ENCODE results near the gene ACTL10.
"Not testable (repeated sequence)": the region's sequence is repeated elsewhere in the genome, so short reads cannot be mapped to it uniquely, and the experiment has no call there.

Gene ACTL10

DNA sequence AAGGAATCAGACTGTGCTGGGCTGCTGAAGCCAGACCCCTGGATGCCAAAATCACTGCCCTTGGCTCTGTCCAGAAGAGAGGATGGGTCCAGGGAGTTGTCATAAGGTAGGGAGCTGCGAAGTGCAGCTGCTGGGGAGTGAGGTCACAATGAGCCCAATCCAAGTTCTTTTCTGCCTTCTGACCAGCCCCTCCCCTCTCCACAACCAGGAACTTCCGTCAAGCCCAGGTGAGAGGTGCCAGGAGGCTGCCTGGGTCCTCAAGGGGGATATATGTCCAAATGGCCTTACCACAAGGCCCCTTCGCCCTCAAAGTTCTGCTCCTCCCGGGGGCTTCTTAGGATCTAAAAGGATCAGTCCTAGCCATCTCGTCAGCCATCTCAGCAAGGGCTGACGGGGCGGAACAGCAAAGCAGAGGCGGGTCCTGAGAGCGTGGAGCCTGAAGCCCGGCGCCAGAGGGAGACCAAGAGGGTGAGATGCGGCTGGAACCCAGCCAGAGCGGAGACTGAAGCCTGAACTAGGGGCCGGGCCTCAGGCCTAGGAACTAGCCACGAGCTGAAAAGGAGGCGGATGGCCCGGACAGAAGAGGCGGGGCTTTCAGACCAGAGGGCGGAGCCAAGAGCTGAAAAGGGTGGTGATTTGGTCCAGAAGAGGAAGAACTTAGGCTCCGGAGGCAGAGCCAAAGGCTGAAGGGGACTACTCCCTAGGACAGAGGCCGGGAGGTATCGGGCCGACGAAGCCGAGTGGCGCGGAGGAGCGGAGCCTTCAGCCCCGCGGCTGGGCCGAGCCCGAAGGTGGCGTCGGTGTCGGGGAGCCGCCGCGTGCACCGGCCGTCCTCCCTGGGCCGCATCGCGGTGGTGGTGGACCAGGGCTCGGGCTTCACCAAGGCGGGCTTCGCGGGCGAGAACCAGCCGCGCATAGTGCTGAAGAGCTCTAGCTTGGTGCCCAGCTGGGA, at the start of gene ACTL10:
Gene ACTL10, plus strand, starts transcription at position 651 of the 952 bp plus-strand sequence. CDS start 555 bp downstream, outside the sequence.
- intact Hi-C loops (cut with DNase I): loop anchor here (5.0 kb wide), 2 partner anchors 66 to 209 kb away; partner anchors contain the start of gene ZNF341
- peak; percentile 85 to 98 (median 91) for DNase-seq

DNA sequence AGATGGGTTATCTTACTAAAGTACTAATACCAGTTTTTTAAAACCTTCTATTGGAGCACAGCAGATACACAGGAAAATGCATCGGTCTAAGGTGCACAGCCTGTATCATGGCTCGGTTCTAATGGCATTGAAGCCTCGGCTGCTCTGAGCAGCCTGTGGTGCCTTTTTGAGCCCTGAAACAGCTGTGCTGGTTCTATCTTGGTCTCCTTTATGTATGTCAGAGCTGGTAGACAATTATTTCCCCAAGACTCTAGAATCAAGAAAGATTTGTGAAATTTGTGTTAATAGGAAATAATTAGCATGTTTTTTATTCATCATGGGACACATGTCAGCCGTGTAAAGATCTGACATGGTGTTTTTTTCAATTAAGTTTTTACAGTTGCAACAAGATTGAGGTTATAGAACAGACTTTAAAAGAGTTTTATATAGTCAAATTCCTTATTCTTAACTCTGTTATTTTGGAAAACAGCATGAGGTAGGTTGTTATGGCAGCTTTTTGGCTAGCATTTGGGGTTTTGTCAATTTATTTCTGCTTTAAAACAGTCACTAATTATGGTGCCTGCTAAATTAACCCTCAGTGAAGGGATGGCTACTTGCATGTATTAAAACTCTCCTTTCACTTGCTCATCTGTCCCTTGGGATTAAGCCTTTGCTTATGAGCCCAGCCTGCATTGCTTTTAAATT, 44.9 kb upstream of the ACTL10 start:
- DNase-seq: no peak
- intact Hi-C loops (cut with DNase I): no loop called here

DNA sequence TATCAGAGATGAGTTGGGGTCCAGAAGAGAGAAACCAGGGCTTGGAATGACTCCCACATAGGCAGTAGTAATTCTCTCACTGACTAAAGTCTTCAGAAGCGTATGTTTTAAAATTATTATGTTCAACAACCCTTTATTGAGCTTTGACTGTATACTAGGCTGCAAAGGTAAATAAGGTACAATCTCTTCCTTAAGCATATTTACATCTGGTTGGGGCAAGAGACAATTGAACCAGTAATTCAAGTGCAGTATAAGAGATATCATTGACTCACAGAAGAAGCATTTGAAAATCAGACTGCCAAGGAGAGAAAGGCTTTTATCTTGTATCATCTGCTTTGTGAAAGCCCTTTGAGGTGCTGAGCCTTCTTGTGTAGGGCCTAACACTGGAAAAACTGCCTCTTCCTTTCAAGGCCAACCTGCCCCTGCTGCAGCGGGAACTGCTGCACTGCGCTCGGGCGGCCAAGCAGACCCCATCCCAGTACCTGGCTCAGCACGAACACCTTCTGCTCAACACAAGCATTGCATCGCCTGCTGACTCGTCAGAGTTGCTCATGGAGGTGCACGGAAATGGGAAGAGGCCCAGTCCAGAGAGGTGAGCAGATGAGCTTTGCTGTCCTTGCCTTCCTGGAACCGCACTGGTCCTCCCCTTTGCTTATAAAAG, 43.9 kb upstream of the ACTL10 start:
- DNase-seq: no peak
- intact Hi-C loops (cut with DNase I): no loop called here

DNA sequence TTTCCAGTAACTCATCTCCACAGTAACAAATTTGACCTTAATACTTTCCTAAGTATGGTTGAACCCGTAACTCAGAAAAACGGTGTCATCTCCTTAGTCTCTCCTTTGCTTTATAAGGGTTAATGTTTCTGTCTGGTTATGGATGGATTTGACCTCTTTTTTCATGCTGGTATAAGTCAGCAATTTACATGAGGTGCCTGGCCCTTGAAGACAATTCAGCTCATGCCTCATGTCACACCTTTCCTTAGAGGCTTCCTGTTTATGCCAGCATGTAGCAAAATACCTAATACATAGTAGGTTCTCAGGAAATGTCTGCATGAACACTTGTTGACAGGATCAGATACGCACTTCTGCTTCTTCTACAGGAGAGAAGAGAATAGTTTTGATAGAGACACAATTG, 42.3 kb upstream of the ACTL10 start:
- no peak for DNase-seq
- intact Hi-C loops (cut with DNase I): no loop called here

DNA sequence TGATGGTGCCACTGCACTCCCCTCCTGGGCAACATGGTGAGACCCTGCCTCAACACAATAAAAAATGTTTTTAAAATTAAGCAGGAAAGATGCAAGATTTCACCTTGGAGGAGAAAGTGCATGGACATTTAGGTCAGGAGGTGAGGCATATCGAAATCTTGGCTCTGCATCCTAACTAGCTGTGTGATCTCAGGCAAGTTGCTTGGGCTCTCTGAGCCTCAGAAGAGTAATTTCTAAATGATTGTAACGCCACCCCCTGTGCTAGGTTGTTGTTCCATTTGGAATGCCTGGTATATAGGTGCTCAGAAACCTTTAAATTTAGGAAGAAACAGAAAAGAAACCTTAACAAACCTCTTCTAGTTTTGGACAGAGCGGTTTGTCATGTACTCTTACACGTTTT, 40.6 kb upstream of the ACTL10 start:
- intact Hi-C loops (cut with DNase I): no loop called here
- no peak for DNase-seq

DNA sequence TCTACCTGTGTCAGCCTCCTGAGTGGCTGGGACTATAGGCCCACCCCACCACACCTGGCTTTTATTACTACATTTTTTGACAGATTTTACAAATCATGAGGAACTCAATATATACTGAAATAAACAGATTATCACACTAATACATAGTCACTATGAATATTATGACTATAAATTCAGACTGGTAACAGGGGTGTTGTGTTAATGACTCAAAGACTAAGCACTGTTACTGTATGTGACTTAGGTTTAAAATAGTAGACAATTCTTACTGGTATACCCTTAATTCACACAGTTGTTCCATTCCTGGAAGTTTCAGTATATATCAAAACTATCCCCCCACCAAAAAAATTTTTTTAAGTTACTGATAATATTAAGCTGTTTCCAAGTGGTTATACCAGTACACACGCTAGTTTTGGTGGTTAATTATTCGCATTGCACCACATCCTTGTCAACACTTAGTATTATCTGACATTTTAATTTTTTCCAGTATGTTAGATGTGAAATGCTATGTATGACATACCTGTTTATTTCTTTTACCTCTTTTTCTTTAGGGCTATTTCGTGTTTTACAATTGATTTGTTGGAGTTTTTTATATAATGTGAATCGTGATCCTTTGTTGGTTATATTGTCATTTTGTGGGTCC, 39.0 kb upstream of the ACTL10 start:
- intact Hi-C loops (cut with DNase I): no loop called here
- no peak for DNase-seq

DNA sequence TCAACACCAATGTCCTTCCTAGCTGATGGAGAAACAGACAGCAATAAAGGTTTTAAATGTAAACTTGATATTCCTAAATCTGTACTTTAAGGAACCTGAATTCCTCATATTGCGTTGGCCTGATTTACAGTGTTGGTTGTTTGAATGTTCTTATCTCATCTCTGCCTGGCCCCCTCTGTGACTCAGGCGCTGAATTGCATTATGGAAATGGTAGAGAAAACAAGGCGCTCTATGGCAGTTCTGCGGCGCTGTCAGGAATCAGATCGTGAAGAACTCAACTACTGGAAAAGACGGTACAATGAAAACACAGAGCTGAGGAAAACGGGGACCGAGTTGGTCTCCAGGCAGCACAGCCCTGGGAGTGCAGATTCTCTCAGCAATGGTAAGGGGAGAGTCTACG, 37.2 kb upstream of the ACTL10 start:
- no peak for DNase-seq
- intact Hi-C loops (cut with DNase I): no loop called here

DNA sequence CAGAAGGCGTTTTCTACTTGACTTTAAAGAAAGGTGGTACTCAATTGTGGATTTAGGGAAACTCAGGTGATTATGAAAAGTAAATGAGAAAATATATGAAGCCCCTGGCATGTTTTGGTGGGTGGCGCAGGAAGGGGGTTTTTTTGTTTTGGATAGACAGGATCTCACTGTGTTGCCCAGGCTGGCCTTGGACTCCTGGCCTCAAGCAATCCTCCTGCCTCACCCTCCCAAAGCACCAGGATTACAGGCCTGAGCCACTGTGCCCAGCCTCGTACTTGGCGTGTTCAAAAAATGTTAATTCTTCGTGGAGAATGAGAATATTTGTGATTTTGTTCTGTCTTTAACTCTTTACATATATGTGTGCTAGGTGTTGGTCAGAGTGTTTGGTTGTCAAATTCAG, 36.8 kb upstream of the ACTL10 start:
- DNase-seq: no peak
- intact Hi-C loops (cut with DNase I): no loop called here

DNA sequence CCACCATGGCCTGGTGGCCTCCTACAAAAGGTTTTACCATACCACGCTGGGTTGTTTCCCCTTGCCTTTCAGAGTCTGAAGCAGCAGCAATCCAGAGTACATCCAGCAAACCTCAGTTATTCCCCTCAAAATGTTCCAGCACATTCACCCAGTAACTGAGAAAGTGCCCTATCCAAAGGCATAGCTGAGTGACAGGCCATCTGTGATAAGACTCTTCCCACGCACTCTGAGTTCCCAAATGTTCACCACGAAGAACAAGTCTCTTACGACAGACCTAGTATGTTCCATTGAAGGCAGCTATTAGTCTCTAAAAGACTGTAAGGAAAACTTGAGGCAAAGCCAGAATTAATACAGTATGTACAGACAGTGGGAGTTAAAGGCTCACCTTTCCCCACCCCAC, 36.2 kb upstream of the ACTL10 start:
- intact Hi-C loops (cut with DNase I): no loop called here
- DNase-seq: no peak

DNA sequence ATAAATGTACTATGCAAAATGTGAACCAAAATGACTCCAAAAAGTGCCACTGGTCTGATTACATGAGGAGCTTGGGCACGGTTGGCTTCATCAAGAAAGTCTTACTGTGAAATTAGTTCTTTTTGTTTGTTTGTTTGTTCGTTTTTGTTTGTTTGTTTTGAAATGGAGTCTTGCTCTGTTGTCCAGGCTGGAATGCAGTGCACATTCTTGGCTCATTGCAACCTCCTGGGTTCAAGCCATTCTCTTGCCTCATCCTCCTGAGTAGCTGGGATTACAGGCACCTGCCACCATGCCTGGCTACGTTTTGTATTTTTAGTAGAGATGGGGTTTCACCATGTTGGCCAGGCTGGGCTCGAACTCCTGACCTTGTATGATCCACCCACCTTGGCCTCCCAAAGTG, 34.8 kb upstream of the ACTL10 start:
- intact Hi-C loops (cut with DNase I); DNase-seq: not testable (repeated sequence)

DNA sequence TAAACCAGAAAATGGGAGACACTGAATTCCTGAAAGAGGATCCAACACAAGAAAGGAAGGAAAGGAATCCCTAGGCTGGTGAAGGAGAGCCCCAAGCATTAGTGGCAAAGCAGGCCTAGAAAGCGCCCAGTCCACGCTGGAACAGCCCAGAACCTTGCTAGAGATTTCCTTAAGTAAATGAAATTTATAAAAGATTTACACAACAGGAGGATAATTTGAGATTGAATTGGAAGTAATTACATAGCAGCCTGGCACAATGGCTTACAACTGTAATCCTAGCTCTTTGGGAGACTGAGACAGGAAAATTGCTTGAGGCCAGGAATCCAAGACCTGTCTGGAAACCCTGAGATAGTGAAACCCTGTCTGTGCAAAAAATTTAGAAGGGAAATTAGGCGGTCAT, 31.4 kb upstream of the ACTL10 start:
- intact Hi-C loops (cut with DNase I): no loop called here
- no peak for DNase-seq

DNA sequence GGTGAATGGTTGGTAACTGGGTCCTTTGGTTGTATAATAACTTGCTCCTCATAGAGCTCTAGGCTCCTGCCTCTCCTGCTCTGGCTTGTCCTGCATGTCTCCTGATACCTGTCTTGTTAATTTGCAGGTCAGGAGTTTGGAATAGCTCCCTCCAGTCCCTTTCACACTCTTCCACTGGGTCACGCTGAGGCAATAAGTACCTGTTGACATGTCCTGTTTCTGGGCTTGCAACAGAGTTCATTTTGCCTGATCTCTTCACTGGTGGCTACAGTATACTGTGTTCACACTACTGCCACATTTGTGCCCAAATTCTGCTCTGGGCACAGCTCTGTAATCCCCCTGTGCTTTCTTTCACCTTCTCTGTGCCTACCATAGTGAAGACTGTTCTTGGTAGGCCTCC, 30.0 kb upstream of the ACTL10 start:
- DNase-seq: no peak
- intact Hi-C loops (cut with DNase I): no loop called here

DNA sequence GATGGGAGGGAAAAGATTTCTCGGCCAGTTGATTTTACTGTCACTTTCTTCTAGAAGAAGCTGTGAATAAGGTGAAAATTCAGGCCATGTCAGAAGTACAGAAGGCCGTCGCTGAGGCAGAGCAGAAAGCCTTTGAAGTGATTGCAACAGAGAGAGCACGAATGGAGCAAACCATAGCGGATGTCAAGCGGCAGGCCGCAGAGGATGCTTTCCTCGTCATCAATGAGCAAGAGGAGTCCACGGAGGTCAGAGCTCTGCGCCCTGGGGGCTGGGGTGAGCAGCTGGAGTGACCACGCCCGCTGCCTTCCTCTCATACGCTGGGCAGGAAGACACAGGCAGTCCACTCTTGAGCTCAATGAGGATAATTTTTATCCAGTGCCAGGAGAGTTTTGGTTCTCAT, 26.5 kb upstream of the ACTL10 start:
- no peak for DNase-seq
- intact Hi-C loops (cut with DNase I): no loop called here

DNA sequence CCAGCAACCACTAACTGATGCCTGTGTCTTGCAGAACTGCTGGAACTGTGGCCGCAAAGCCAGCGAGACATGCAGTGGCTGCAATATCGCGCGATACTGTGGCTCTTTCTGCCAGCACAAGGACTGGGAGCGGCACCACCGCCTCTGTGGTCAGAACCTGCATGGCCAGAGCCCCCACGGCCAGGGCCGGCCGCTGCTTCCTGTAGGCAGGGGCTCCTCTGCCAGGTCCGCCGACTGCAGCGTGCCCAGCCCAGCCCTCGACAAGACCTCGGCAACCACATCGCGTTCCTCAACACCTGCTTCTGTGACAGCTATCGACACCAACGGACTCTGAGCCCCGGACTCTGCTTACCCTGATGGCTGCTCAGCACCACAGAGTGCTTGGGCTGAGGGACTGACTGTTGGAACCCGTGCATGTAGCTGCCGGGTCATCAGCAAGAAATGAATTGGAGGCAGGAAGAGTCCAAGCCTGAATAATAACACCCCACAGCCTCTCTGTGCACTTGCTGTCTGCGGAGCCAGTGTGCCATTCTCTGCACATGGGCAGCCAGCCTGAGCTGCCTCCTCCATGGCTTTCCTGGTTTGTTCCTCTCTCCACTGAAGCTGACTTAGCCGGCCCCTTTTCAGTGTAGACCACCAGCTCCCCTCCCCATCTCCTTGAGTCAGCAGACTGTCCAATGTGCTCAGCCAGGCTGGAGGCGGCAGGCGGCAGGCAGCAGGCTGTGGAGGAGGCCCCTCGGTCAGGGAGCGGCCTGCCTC, 22.3 kb upstream of the ACTL10 start:
- DNase-seq: peak in 1 of 10 donors; percentile 78
- intact Hi-C loops (cut with DNase I): no loop called here

DNA sequence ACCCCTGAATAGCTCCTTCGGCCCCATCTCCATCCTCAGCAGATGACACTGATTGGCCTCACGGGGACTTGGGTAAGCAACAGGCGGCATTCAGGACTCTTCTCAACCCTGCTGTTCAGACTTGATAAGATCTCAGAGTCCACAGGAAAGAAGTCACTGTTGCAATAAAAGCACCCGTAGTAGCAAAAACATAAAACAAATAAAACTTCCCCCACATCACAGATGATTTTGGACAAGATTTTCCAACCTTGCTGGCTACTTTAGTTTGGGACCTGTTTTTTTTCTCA, 21.7 kb upstream of the ACTL10 start:
- DNase-seq: no peak
- intact Hi-C loops (cut with DNase I): no loop called here

DNA sequence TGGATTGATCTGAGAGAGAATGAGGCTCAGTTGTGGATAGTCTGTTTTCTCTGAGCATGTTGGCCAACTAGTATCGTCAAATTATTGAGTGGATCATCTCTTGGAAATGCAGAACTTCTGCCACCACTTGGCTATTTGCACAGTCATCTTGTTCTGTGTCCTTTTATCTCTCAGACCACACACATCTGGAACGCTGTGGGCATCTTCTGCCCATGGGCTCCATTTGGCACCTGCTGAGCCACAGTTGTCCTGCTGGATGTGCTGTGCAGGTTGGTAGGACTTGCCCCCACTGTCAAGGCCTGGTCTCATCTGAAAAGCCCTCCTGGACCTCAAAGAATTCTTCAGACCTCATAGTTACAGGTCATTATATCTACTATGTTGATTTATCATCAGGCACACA, 21.3 kb upstream of the ACTL10 start:
- intact Hi-C loops (cut with DNase I): no loop called here
- no peak for DNase-seq

DNA sequence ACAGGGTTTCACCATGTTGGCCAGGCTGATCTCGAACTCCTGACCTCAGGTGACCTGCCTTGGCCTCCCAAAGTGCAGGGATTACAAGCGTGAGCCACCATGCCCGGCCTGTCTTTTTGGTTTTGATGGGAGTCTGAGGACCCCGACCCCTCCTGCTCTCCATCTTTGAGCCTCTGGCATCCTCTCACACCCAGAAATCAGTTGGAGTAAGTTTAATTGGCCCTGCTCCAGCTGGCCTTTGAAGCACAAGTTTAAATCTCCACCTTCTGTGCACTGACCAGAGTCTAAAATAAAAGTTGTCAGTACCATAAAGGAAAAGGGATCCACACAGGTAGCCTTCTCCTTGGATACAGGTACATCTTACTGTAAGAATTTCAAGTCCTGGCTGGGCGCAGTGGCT, 20.6 kb upstream of the ACTL10 start:
- DNase-seq: no peak
- intact Hi-C loops (cut with DNase I): no loop called here

DNA sequence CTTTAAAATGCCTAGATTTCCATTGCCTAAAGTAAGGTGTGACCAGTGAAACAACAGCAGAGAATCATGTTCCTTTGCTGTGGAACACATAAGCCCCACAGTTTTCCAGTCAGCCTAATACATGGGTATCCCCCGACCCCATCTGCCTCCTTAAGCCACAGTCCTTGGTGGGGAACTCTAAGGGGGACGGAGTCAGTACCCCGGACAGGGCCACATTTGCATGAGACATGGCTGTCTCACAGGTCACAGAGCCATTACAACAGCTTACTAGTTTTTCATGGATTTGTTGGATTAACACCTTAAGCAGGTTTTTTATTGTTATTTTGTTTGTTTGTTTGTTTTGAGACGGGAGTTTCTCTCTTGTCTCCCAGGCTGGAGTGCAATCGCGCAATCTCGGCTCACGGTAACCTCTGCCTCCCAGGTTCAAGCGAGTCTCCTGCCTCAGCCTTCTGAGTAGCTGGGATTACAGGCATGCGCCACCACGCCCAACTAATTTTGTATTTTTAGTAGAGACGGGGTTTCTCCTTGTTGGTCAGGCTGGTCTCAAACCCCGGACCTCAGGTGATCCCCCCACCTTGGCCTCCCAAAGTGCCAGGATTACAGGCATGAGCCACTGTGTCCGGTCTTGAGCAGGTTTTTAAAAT, 19.7 kb upstream of the ACTL10 start:
- DNase-seq; intact Hi-C loops (cut with DNase I): not testable (repeated sequence)

DNA sequence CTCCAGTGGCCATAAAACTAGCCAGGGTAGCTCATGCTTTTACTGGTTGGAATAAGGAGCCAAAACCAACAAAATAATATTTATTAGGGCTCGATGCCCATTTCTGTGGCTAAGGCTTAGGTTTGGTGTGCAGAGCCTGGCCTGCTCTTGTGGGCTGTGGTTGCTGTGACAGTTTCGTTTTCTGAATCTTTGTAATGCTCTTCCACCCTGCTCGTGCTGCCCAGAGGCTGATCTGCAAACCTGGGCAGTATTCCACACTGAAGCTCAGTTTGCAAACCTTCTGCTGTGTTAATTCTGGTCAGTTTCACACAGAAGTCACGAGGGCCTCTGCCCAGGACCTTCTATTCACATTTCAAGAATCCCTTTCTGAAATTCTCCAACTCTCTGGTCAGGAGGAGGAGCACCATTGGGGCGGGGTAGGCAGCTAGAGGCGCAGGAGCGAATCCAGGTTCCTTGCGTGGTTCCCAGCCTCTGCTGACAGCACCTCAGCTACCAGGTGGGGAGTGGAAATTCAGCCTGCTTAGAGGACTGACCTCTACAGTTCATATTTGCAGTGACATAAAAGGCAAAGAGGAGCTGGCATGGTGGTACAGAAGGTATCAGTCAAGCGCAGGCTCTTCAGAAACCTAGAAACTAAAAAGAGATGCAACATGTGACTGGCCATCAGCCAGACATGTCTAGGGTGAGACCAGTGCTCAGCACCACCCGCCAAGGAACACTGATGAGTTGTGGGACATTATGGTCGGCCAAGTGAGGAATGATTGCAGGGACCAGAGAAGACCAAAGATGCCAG, 18.9 kb upstream of the ACTL10 start:
- no peak for DNase-seq
- intact Hi-C loops (cut with DNase I): no loop called here

Data from posterior cingulate gyrus (tissue), 11 donors.